H1 (cell line): Measurements from ENCODE around the gene PLCB1. TPM values are rescaled to one million over a fixed set of nuclear protein-coding genes. Genes with fewer than 3 reads are reported as not detected.

ENCODE experiments used
- CTCF ChIA-PET: fragments of 300-600 bp; sonication (Branson Sonifier 250); formaldehyde crosslinking; loops from one replicate; lab custom pipeline; 2021; ENCODE audit not compliant: partially characterized antibody; lab: Charles Lee
- POLR2A ChIA-PET: fragments of 300-600 bp; sonication (Branson Sonifier 250); formaldehyde crosslinking; loops from one replicate; lab custom pipeline; 2021; ENCODE audit warnings: inconsistent platforms; ENCODE audit not compliant: partially characterized antibody; lab: Charles Lee
- DNase-seq, 2 experiments: peaks; one replicate each; pipeline versions ENCODE4 v3.0.0 to v3.0.0-alpha.2; 2010 to 2022; ENCODE audit warnings: low spot score in 2 of 2, low read depth in 1 of 2, mixed read lengths in 1 of 2
- FAIRE-seq: peaks from 2 replicates; lab custom pipeline; 2011; peaks lifted over from hg19 to GRCh38; lab: Jason Lieb, UNC
- H2AFZ ChIP-seq: 2 replicates; pipeline ENCODE4 v1.8.1; 2012; ENCODE audit warnings: low read length, inconsistent platforms
- H2AK5ac ChIP-seq: 2 replicates; pipeline ENCODE4 v1.6.1; 2013; ENCODE audit warnings: low read depth, low read length
- H2BK120ac ChIP-seq: replicated peaks from 2 replicates; pipeline ENCODE3; 2013; ENCODE audit warnings: low read depth, low read length, inconsistent platforms
- H2BK12ac ChIP-seq: 2 replicates; pipeline ENCODE4 v1.6.1; 2013; ENCODE audit warnings: low read depth, low read length
- H2BK15ac ChIP-seq: 2 replicates; pipeline ENCODE4 v1.6.1; 2013; ENCODE audit warnings: low read length
- H2BK20ac ChIP-seq: 2 replicates; pipeline ENCODE4 v1.6.1; 2013; ENCODE audit warnings: low read length
- H2BK5ac ChIP-seq: 2 replicates; pipeline ENCODE4 v1.6.1; 2013; ENCODE audit warnings: low read depth, low read length
- H3K14ac ChIP-seq: 2 replicates; pipeline ENCODE4 v1.6.1; 2013; ENCODE audit warnings: inconsistent platforms; ENCODE audit not compliant: insufficient read length
- H3K18ac ChIP-seq: 2 replicates; pipeline ENCODE4 v1.6.1; 2013; ENCODE audit warnings: low read length; ENCODE audit errors: extremely low read depth
- H3K23ac ChIP-seq: 2 replicates; pipeline ENCODE4 v1.6.1; 2013; ENCODE audit warnings: inconsistent platforms; ENCODE audit not compliant: insufficient read length
- H3K23me2 ChIP-seq: 2 replicates; pipeline ENCODE4 v1.6.1; 2013; ENCODE audit warnings: low read depth, low read length
- H3K27ac ChIP-seq: 2 replicates; pipeline ENCODE4 v1.6.1; 2011; ENCODE audit warnings: low read depth, low read length, inconsistent platforms
- H3K27me3 ChIP-seq, 4 experiments: replicated peaks in 1 of 4; 1 replicate in 1 of 4; 2 replicates in 3 of 4; pipeline versions ENCODE4 v1.6.1 to v1.8.1; 2011 to 2013; ENCODE audit warnings: low read length in 3 of 4, mild to moderate bottlenecking in 3 of 4, inconsistent platforms in 2 of 4, mixed read lengths in 2 of 4, moderate library complexity in 1 of 4; ENCODE audit not compliant: control insufficient read depth in 3 of 4, insufficient read depth in 3 of 4; ENCODE audit errors: extremely low read depth in 1 of 4
- H3K36me3 ChIP-seq, 4 experiments: 2 replicates each; pipeline versions ENCODE4 v1.6.1 to v1.8.1; 2011 to 2013; ENCODE audit warnings: mild to moderate bottlenecking in 4 of 4, low read length in 3 of 4, moderate library complexity in 2 of 4, control low read depth in 1 of 4, inconsistent platforms in 1 of 4; ENCODE audit not compliant: insufficient read depth in 4 of 4, control insufficient read depth in 2 of 4
- H3K4ac ChIP-seq: replicated peaks from 2 replicates; pipeline ENCODE3; 2013; ENCODE audit warnings: low read length, low read depth, mixed read lengths, inconsistent platforms; ENCODE audit not compliant: insufficient read length
- H3K4me1 ChIP-seq, 4 experiments: replicated peaks in 1 of 4; 1 replicate in 1 of 4; 2 replicates in 3 of 4; pipeline versions ENCODE4 v1.6.1 to v1.8.1; 2011 to 2013; ENCODE audit warnings: low read length in 3 of 4, inconsistent platforms in 2 of 4, mixed read lengths in 1 of 4; ENCODE audit not compliant: insufficient read depth in 4 of 4, control insufficient read depth in 3 of 4
- H3K4me2 ChIP-seq, 2 experiments: 2 replicates each; pipeline versions ENCODE4 v1.6.1 to v1.8.1; 2011 to 2013; ENCODE audit warnings: low read depth in 2 of 2, low read length in 2 of 2, control low read depth in 1 of 2, inconsistent platforms in 1 of 2, mild to moderate bottlenecking in 1 of 2; ENCODE audit not compliant: insufficient read depth in 1 of 2
- H3K4me3 ChIP-seq, 4 experiments: fragments of 200-600, 300-600 bp in 1 of 4; sonication (generic), shearing (Covaris generic), sonication (Bioruptor Twin) in 1 of 4; 2 replicates each; pipeline versions ENCODE4 v1.5.1 to v1.8.1; 2011 to 2016; ENCODE audit warnings: low read length in 4 of 4, low read depth in 3 of 4, control low read depth in 2 of 4, inconsistent platforms in 2 of 4, mild to moderate bottlenecking in 2 of 4, mixed read lengths in 1 of 4, moderate library complexity in 1 of 4; ENCODE audit not compliant: insufficient read depth in 2 of 4; ENCODE audit errors: extremely low read depth in 1 of 4
- H3K56ac ChIP-seq: replicated peaks from 2 replicates; pipeline ENCODE3; 2013; ENCODE audit warnings: low read depth, mild to moderate bottlenecking, mixed read lengths, low read length, inconsistent platforms; ENCODE audit not compliant: insufficient read length
- H3K79me1 ChIP-seq: 2 replicates; pipeline ENCODE4 v1.6.1; 2013; ENCODE audit warnings: low read depth, low read length, control low read depth
- H3K79me2 ChIP-seq, 2 experiments: 2 replicates each; pipeline versions ENCODE4 v1.6.1 to v1.8.1; 2012 to 2013; ENCODE audit warnings: low read length in 2 of 2, mild to moderate bottlenecking in 2 of 2, inconsistent platforms in 1 of 2; ENCODE audit not compliant: insufficient read depth in 2 of 2, control insufficient read depth in 1 of 2
- H3K9ac ChIP-seq, 4 experiments: replicated peaks in 1 of 4; 1 replicate in 1 of 4; 2 replicates in 3 of 4; pipeline versions ENCODE4 v1.6.1 to v1.8.1; 2011 to 2013; ENCODE audit warnings: low read depth in 3 of 4, low read length in 3 of 4, control low read depth in 2 of 4, mild to moderate bottlenecking in 2 of 4, moderate library complexity in 2 of 4, inconsistent platforms in 1 of 4; ENCODE audit errors: extremely low read depth in 1 of 4
- H3K9me3 ChIP-seq, 2 experiments: 2 replicates each; pipeline versions ENCODE4 v1.6.1 to v1.8.1; 2012 to 2013; ENCODE audit warnings: mild to moderate bottlenecking in 2 of 2, moderate library complexity in 2 of 2, control low read depth in 1 of 2, inconsistent platforms in 1 of 2, low read depth in 1 of 2, low read length in 1 of 2, mixed read lengths in 1 of 2; ENCODE audit not compliant: insufficient read depth in 2 of 2
- H4K20me1 ChIP-seq, 2 experiments: replicated peaks in 1 of 2; 2 replicates each; pipeline versions ENCODE3 to v1.8.1; 2011 to 2013; ENCODE audit warnings: inconsistent platforms in 2 of 2, low read length in 2 of 2, mild to moderate bottlenecking in 1 of 2; ENCODE audit not compliant: insufficient read depth in 2 of 2, control insufficient read depth in 1 of 2
- H4K5ac ChIP-seq: 2 replicates; pipeline ENCODE4 v1.6.1; 2013; ENCODE audit warnings: low read length, low read depth, mixed read lengths, inconsistent platforms; ENCODE audit not compliant: insufficient read length
- H4K8ac ChIP-seq: 2 replicates; pipeline ENCODE4 v1.8.0; 2013; ENCODE audit warnings: mild to moderate bottlenecking, moderate library complexity, low read length, inconsistent platforms; ENCODE audit not compliant: insufficient read depth; ENCODE audit errors: extremely low read depth
- H4K91ac ChIP-seq: replicated peaks from 2 replicates; pipeline ENCODE3; 2013; ENCODE audit warnings: low read length, mixed read lengths, inconsistent platforms; ENCODE audit not compliant: insufficient read length
- BRCA1 ChIP-seq: IDR thresholded peaks from 2 replicates; pipeline ENCODE4 v1.6.1; 2012; ENCODE audit warnings: low read depth, low read length, improper control_type of control experiment
- CHD2 ChIP-seq: IDR thresholded peaks from 2 replicates; pipeline ENCODE4 v1.6.1; 2012; ENCODE audit warnings: low read length, improper control_type of control experiment
- GTF2F1 ChIP-seq: IDR thresholded peaks from 2 replicates; pipeline ENCODE4 v1.6.1; 2012; ENCODE audit warnings: low read depth, low read length, improper control_type of control experiment, borderline replicate concordance
- KDM1A ChIP-seq: fragments of 200-600, 300-600 bp; sonication (generic); IDR thresholded peaks from 2 replicates; pipeline ENCODE4 v1.7.1; 2016; ENCODE audit warnings: mild to moderate bottlenecking, low read length, borderline replicate concordance
- KDM5A ChIP-seq: fragments of 200-600 bp; IDR thresholded peaks from 2 replicates; pipeline ENCODE4 v1.7.1; 2012; ENCODE audit warnings: mild to moderate bottlenecking, low read length, inconsistent platforms, mixed read lengths
- MAFK ChIP-seq: IDR thresholded peaks from 2 replicates; pipeline ENCODE4 v1.6.1; 2012; ENCODE audit warnings: low read depth, mild to moderate bottlenecking, improper control_type of control experiment, low read length
- MAX ChIP-seq: IDR thresholded peaks from 2 replicates; pipeline ENCODE4 v1.6.1; 2012; ENCODE audit warnings: inconsistent platforms
- RAD21 ChIP-seq, 2 experiments: IDR thresholded peaks in 1 of 2; conservative IDR thresholded peaks in 1 of 2; 2 replicates each; pipeline ENCODE4 v1.6.1; 2011; ENCODE audit warnings: low read depth in 2 of 2, low read length in 2 of 2, improper control_type of control experiment in 1 of 2, inconsistent platforms in 1 of 2, mild to moderate bottlenecking in 1 of 2, moderate library complexity in 1 of 2
- RXRA ChIP-seq: IDR thresholded peaks from 2 replicates; pipeline ENCODE4 v1.6.1; 2011; ENCODE audit warnings: low read depth, mild to moderate bottlenecking, low read length, moderate library complexity; ENCODE audit not compliant: insufficient read depth
- SP2 ChIP-seq: IDR thresholded peaks from 2 replicates; pipeline ENCODE4 v1.6.1; 2012; ENCODE audit warnings: mild to moderate bottlenecking, low read length, inconsistent platforms
- SRF ChIP-seq: IDR thresholded peaks from 2 replicates; pipeline ENCODE4 v1.6.1; 2011; ENCODE audit warnings: mild to moderate bottlenecking, low read depth, low read length, moderate library complexity
- YY1 ChIP-seq: IDR thresholded peaks from 2 replicates; pipeline ENCODE4 v1.6.1; 2011; ENCODE audit warnings: low read depth, mild to moderate bottlenecking, low read length
- ZNF274 ChIP-seq: IDR thresholded peaks from 2 replicates; pipeline ENCODE4 v1.7.0; 2012; ENCODE audit warnings: low read length, borderline replicate concordance; ENCODE audit errors: extremely low read depth
- whole genome bisulfite sequencing, 2 experiments: shearing (Covaris generic) in 1 of 2; methylation state at CpG; one replicate each; pipeline versions ENCODE4 v1.1.6 to v1.1.7; 2013 to 2015; ENCODE audit warnings: low lambda C conversion rate in 2 of 2, mixed read lengths in 2 of 2, inconsistent platforms in 1 of 2, low coverage in 1 of 2, missing lambda C conversion rate in 1 of 2; ENCODE audit not compliant: insufficient replicate concordance in 2 of 2, insufficient coverage in 1 of 2, insufficient read length in 1 of 2; ENCODE audit errors: extremely low coverage in 1 of 2, missing lambda C conversion rate in 1 of 2; 5-methylcytosine and 5-hydroxymethylcytosine counted together
- polyA plus RNA-seq, 7 experiments: library from polyadenylated mRNA; depleted of rRNA in 3 of 7; stranded (reverse) in 5 of 7; unstranded in 2 of 7; fragments of >200 nt in 5 of 7; fragments of 200-250 nt in 2 of 7; gene quantifications; 1 replicate in 5 of 7; 2 replicates in 1 of 7; 4 replicates in 1 of 7; pipeline versions ENCODE4 v1.2.1 to v1.2.3, GENCODE V29; 2011 to 2013; ENCODE audit warnings: missing spikeins in 2 of 7, mixed read lengths in 2 of 7
- total RNA-seq: library from RNA; stranded (reverse); fragmentation: NEBNext Ultra II Directional; extraction: Animal tissue kit (Norgen Biotek cat#: 25700); gene quantifications from 2 replicates; pipeline ENCODE4 v1.2.1, GENCODE V29; 2021
- TF ChIP-seq, protein P1 (sequence below): IDR thresholded peaks from 2 replicates; pipeline ENCODE4 v1.6.1; 2011; ENCODE audit warnings: low read depth, mild to moderate bottlenecking, low read length; ENCODE audit not compliant: insufficient read depth

PLCB1 gene
- total and polyA plus RNA-seq, 2 of the 8 experiments (the other 6 are each of a cell fraction or from before 2014, with no cell fraction given), result 2.6 to 9.1 TPM

- no peaks in the 10 kb centered on the region for H4K20me1 ChIP-seq
- H2BK120ac ChIP-seq, result no peak overlapping the region
- no peaks in the 10 kb centered on the region for H3K79me2 ChIP-seq
- no peaks in the 10 kb centered on the region; a peak in 1 of 7 replicates for H3K4me1 ChIP-seq
- H3K4me2 ChIP-seq, result no peak overlapping the region
- H3K23me2 ChIP-seq, result no peaks in the 10 kb centered on the region
- no peak overlapping the region for H2AK5ac ChIP-seq
- H4K91ac ChIP-seq, result no peak overlapping the region
- ChIA-PET CTCF (interaction anchor here (0.7 kb wide), 1 partner anchor 406 kb away, joined by 3 read pairs; no protein-coding TSS in a partner anchor), POLR2A (no interaction called here)
- no peak overlapping the region for H3K18ac ChIP-seq
- H2BK15ac ChIP-seq, result no peak overlapping the region
- no peaks in the 10 kb centered on the region for H3K79me1 ChIP-seq
- H3K4ac ChIP-seq, result no peak overlapping the region
- H3K23ac ChIP-seq, result no peak overlapping the region
- no peak overlapping the region for H4K5ac ChIP-seq
- H3K27me3 ChIP-seq, result no peaks in the 10 kb centered on the region
- no peak overlapping the region for H3K56ac ChIP-seq
- DNase-seq, result no peak
- no peaks in the 10 kb centered on the region for H3K9me3 ChIP-seq
- H3K14ac ChIP-seq, result no peak overlapping the region
- H3K9ac ChIP-seq, result no peak overlapping the region
- no peaks in the 10 kb centered on the region for H3K36me3 ChIP-seq
- no peak overlapping the region for H4K8ac ChIP-seq
- no peak overlapping the region for H3K27ac ChIP-seq
- 100% methylated on average over 3 of the region's 3 CpGs; no CpG with 5 or more reads in 1 of the 2 experiments for WGBS, 2 experiments
- H2BK12ac ChIP-seq, result no peak overlapping the region
- FAIRE-seq, result no peak
- no peak overlapping the region for H3K4me3 ChIP-seq
- H2AFZ ChIP-seq, result no peak overlapping the region
- no peak overlapping the region for H2BK5ac ChIP-seq
- no peak overlapping the region for H2BK20ac ChIP-seq
- no peak for TF ChIP-seq GTF2F1
- TF ChIP-seq SRF, result no peak
- TF ChIP-seq YY1, result no peak
- TF ChIP-seq ZNF274, result no peak
- TF ChIP-seq KDM1A, result no peak
- no peak for TF ChIP-seq CHD2
- no peak for TF ChIP-seq MAX
- TF ChIP-seq, protein P1, sequence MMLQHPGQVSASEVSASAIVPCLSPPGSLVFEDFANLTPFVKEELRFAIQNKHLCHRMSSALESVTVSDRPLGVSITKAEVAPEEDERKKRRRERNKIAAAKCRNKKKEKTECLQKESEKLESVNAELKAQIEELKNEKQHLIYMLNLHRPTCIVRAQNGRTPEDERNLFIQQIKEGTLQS, result no peak
- no peak for TF ChIP-seq RAD21 (IDR thresholded peaks at IDR 0.05 in 1 of 2, conservative IDR thresholded peaks at IDR 0.05 in 1 of 2; ENCODE audit: low read depth in 2 of 2, low read length in 2 of 2)
- TF ChIP-seq RXRA, result no peak
- TF ChIP-seq MAFK, result no peak
- TF ChIP-seq KDM5A, result no peak
- TF ChIP-seq BRCA1, result no peak
- no peak for TF ChIP-seq SP2
Observed at GRCh38 chr20:8342391-8342790, 210.3 kb downstream of the PLCB1 start.
